OCI-LY1 (cell line): Measurements from ENCODE around the gene KIFBP.

ENCODE experiments used
- EZH2 ChIP-seq: fragments of 200-600 bp; sonication (generic), shearing (Covaris generic); IDR thresholded peaks from 2 replicates; pipeline ENCODE4 v1.8.0; 2017; ENCODE audit warnings: borderline replicate concordance, mixed run types, mild to moderate bottlenecking, antibody characterized with exemption, low read length, moderate library complexity, mixed read lengths
- TF ChIP-seq, protein P1 (sequence below): fragments of 200-600 bp; sonication (generic), shearing (Covaris generic); IDR thresholded peaks from 2 replicates; pipeline ENCODE4 v1.5.1; 2017; ENCODE audit warnings: mild to moderate bottlenecking, antibody characterized with exemption, low read length, moderate library complexity, mixed read lengths

- no peak for TF ChIP-seq EZH2
- TF ChIP-seq, protein P1, sequence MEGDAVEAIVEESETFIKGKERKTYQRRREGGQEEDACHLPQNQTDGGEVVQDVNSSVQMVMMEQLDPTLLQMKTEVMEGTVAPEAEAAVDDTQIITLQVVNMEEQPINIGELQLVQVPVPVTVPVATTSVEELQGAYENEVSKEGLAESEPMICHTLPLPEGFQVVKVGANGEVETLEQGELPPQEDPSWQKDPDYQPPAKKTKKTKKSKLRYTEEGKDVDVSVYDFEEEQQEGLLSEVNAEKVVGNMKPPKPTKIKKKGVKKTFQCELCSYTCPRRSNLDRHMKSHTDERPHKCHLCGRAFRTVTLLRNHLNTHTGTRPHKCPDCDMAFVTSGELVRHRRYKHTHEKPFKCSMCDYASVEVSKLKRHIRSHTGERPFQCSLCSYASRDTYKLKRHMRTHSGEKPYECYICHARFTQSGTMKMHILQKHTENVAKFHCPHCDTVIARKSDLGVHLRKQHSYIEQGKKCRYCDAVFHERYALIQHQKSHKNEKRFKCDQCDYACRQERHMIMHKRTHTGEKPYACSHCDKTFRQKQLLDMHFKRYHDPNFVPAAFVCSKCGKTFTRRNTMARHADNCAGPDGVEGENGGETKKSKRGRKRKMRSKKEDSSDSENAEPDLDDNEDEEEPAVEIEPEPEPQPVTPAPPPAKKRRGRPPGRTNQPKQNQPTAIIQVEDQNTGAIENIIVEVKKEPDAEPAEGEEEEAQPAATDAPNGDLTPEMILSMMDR: no peak
These were observed 25.5 kb upstream of the KIFBP start for GRCh38 chr10:68963151-68963550.
